K562 (cell line): Measurements from ENCODE around the gene PSME4. TPM values are rescaled to one million over a fixed set of nuclear protein-coding genes. Genes with fewer than 3 reads are reported as not detected.

Experiments used
- ATF1 ChIP-seq, 2 experiments: fragments of 450-650 bp in 1 of 2; IDR thresholded peaks; 2 replicates each; pipeline ENCODE4 v1.6.1; 2016; ENCODE audit warnings: missing compliant biosample characterization in 1 of 2, missing genetic modification characterization in 1 of 2
- ELF1 ChIP-seq: fragments of 200-800 bp; sonication (Bioruptor generic); IDR thresholded peaks from 2 replicates; pipeline ENCODE4 v1.6.1; 2016; ENCODE audit warnings: missing genetic modification characterization, missing compliant biosample characterization
- NFRKB ChIP-seq: fragments of 450-650 bp; IDR thresholded peaks from 2 replicates; pipeline ENCODE4 v1.6.1; 2016; ENCODE audit warnings: low read depth
- RBM15 ChIP-seq: fragments of 200-400 bp; formaldehyde crosslinking; IDR thresholded peaks from 2 replicates; pipeline ENCODE4 v1.6.1; 2018; ENCODE audit warnings: mild to moderate bottlenecking, low read length, moderate library complexity; ENCODE audit not compliant: insufficient read depth
- RFX5 ChIP-seq: IDR thresholded peaks from 2 replicates; pipeline ENCODE4 v1.6.1; 2011; ENCODE audit warnings: low read depth, mild to moderate bottlenecking, improper control_type of control experiment, low read length
- polyA plus RNA-seq, 8 experiments: library from polyadenylated mRNA; depleted of rRNA in 4 of 8; stranded (reverse) in 5 of 8; unstranded in 3 of 8; fragments of >200 nt; fragmentation: Nextera tagmentation in 2 of 8; fragmentation: Illumina TruSeq in 1 of 8; extraction: Ambion mirVana in 2 of 8; extraction: Trizol in 1 of 8; gene quantifications; 2 replicates each; pipeline versions ENCODE4 v1.2.1 to v1.2.3, GENCODE V29; 2011 to 2014; ENCODE audit warnings: inconsistent platforms in 1 of 8, missing spikeins in 1 of 8
- total RNA-seq, 7 experiments: library from RNA; depleted of rRNA in 6 of 7; stranded (reverse); fragments of >200 nt in 6 of 7; fragmentation: Illumina TruSeq in 2 of 7; extraction: Trizol in 2 of 7; gene quantifications; 2 replicates each; pipeline versions ENCODE4 v1.2.1 to v1.2.3, GENCODE V29; 2011 to 2021; ENCODE audit warnings: low replicate concordance in 1 of 7
- TF ChIP-seq, protein P1 (sequence below): sonication (generic); formaldehyde crosslinking; IDR thresholded peaks from 2 replicates; pipeline ENCODE4 v1.8.0; 2023; ENCODE audit warnings: mild to moderate bottlenecking, missing genetic modification reagents
- TF ChIP-seq, protein P2 (sequence below): sonication (generic); formaldehyde crosslinking; IDR thresholded peaks from 2 replicates; pipeline ENCODE4 v1.8.1; 2022; ENCODE audit warnings: missing genetic modification reagents
- TF ChIP-seq, protein P3 (sequence below): sonication (generic); formaldehyde crosslinking; IDR thresholded peaks from 2 replicates; pipeline ENCODE4 v1.8.0; 2023; ENCODE audit warnings: missing genetic modification reagents, mild to moderate bottlenecking, borderline replicate concordance
- TF ChIP-seq, protein P4 (sequence below): fragments of 250-450 bp; sonication (Bioruptor Pico); IDR thresholded peaks from 2 replicates; pipeline ENCODE4 v1.5.0; 2020; ENCODE audit warnings: mild to moderate bottlenecking, borderline replicate concordance

Gene PSME4
- total and polyA plus RNA-seq, 9 of the 15 experiments (the other 6 are each of a cell fraction or from before 2014, with no cell fraction given) = 24.3 to 77.8 (median 40.5) TPM

- TF ChIP-seq, protein P1, sequence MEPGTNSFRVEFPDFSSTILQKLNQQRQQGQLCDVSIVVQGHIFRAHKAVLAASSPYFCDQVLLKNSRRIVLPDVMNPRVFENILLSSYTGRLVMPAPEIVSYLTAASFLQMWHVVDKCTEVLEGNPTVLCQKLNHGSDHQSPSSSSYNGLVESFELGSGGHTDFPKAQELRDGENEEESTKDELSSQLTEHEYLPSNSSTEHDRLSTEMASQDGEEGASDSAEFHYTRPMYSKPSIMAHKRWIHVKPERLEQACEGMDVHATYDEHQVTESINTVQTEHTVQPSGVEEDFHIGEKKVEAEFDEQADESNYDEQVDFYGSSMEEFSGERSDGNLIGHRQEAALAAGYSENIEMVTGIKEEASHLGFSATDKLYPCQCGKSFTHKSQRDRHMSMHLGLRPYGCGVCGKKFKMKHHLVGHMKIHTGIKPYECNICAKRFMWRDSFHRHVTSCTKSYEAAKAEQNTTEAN = no peak
- TF ChIP-seq ELF1 (tag) (peak; percentile 72), NFRKB (peak; percentile 66; the same call in 1 of the 2 replicates), RFX5 (no peak), ATF1 (CRISPR knock-in tag; IDR thresholded peaks at IDR 0.05) (no peak), ATF1 (tag; IDR thresholded peaks at IDR 0.05) (peak; percentile 78), RBM15 (no peak)
- TF ChIP-seq, protein P2, sequence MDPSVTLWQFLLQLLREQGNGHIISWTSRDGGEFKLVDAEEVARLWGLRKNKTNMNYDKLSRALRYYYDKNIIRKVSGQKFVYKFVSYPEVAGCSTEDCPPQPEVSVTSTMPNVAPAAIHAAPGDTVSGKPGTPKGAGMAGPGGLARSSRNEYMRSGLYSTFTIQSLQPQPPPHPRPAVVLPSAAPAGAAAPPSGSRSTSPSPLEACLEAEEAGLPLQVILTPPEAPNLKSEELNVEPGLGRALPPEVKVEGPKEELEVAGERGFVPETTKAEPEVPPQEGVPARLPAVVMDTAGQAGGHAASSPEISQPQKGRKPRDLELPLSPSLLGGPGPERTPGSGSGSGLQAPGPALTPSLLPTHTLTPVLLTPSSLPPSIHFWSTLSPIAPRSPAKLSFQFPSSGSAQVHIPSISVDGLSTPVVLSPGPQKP (CRISPR knock-in tag) = no peak
- TF ChIP-seq, protein P3, sequence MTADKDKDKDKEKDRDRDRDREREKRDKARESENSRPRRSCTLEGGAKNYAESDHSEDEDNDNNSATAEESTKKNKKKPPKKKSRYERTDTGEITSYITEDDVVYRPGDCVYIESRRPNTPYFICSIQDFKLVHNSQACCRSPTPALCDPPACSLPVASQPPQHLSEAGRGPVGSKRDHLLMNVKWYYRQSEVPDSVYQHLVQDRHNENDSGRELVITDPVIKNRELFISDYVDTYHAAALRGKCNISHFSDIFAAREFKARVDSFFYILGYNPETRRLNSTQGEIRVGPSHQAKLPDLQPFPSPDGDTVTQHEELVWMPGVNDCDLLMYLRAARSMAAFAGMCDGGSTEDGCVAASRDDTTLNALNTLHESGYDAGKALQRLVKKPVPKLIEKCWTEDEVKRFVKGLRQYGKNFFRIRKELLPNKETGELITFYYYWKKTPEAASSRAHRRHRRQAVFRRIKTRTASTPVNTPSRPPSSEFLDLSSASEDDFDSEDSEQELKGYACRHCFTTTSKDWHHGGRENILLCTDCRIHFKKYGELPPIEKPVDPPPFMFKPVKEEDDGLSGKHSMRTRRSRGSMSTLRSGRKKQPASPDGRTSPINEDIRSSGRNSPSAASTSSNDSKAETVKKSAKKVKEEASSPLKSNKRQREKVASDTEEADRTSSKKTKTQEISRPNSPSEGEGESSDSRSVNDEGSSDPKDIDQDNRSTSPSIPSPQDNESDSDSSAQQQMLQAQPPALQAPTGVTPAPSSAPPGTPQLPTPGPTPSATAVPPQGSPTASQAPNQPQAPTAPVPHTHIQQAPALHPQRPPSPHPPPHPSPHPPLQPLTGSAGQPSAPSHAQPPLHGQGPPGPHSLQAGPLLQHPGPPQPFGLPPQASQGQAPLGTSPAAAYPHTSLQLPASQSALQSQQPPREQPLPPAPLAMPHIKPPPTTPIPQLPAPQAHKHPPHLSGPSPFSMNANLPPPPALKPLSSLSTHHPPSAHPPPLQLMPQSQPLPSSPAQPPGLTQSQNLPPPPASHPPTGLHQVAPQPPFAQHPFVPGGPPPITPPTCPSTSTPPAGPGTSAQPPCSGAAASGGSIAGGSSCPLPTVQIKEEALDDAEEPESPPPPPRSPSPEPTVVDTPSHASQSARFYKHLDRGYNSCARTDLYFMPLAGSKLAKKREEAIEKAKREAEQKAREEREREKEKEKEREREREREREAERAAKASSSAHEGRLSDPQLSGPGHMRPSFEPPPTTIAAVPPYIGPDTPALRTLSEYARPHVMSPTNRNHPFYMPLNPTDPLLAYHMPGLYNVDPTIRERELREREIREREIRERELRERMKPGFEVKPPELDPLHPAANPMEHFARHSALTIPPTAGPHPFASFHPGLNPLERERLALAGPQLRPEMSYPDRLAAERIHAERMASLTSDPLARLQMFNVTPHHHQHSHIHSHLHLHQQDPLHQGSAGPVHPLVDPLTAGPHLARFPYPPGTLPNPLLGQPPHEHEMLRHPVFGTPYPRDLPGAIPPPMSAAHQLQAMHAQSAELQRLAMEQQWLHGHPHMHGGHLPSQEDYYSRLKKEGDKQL (CRISPR knock-in tag) = no peak
- TF ChIP-seq, protein P4, sequence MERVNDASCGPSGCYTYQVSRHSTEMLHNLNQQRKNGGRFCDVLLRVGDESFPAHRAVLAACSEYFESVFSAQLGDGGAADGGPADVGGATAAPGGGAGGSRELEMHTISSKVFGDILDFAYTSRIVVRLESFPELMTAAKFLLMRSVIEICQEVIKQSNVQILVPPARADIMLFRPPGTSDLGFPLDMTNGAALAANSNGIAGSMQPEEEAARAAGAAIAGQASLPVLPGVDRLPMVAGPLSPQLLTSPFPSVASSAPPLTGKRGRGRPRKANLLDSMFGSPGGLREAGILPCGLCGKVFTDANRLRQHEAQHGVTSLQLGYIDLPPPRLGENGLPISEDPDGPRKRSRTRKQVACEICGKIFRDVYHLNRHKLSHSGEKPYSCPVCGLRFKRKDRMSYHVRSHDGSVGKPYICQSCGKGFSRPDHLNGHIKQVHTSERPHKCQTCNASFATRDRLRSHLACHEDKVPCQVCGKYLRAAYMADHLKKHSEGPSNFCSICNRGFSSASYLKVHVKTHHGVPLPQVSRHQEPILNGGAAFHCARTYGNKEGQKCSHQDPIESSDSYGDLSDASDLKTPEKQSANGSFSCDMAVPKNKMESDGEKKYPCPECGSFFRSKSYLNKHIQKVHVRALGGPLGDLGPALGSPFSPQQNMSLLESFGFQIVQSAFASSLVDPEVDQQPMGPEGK = no peak
Measured at GRCh38 chr2:53970724-53971602, at the start of gene PSME4 (continued).
